ENCODE measurements around the gene CUEDC1.

DNA sequence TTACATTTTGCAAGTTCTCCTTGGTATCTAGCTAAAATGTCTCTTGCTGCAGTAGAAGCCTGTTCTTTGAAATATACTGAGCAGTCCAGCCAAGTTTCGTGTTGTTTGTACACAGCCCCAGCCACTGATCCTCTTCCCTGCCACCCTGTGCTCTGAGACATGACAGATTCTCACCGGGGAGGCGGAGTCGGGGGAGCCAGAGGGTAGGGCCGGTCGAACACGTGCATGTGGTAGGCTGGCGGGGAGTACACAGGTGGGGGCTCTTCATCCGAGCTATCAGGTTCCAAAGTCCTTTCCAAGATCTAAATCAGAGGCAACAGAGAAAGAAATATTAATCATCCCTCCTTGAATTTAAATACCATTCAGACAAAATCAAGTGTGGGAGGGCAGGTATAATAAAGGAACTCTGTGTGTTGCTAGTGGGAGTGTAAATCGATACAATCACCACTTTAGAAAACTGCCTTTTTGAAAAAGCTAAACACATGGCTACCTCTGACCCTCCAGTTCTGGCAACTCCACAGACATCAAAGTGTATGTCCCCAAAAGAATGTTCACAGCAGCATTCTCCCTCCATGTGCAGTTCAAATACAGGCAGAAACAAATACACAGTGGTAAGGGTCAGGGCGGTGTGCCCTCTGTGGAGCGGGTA lies 75.7 kb downstream of the CUEDC1 start:
- no peak for TF ChIP-seq TAF1 (IDR thresholded peaks at IDR 0.05; ENCODE audit: borderline replicate concordance, low read depth, low read length)
- no peak for TF ChIP-seq POLR2AphosphoS5 (IDR thresholded peaks at IDR 0.05; ENCODE audit: low read depth, low read length)
- TF ChIP-seq POLR2A (IDR thresholded peaks at IDR 0.05; ENCODE audit: low read depth, low read length): no peak

All from GM12892 (cell line).